Cardiac muscle cell (in vitro differentiated cells and primary cell): ENCODE data around the gene RPS6KA1. TPM values are rescaled to one million over a fixed set of nuclear protein-coding genes. Genes with fewer than 3 reads are reported as not detected.

Experiments used
- DNase-seq, 2 donors: peaks; one replicate each; pipeline versions ENCODE4 v3.0.0 to v3.0.0-alpha.2; 2010 to 2017; ENCODE audit warnings: low read depth in 1 of 2, low spot score in 1 of 2
- H3K27ac ChIP-seq: fragments of 200-600 bp; sonication (generic); 2 replicates; pipeline ENCODE4 v1.5.1; 2016
- H3K27me3 ChIP-seq: fragments of 200-600 bp; sonication (generic); 2 replicates; pipeline ENCODE4 v1.6.0; 2016; ENCODE audit warnings: control low read depth
- H3K36me3 ChIP-seq: fragments of 200-600 bp; sonication (generic); 2 replicates; pipeline ENCODE4 v1.5.1; 2016; ENCODE audit warnings: control low read depth
- H3K4me1 ChIP-seq: fragments of 200-600 bp; sonication (generic); 2 replicates; pipeline ENCODE4 v1.8.1; 2017; ENCODE audit warnings: low read depth, mild to moderate bottlenecking, mixed run types
- H3K4me3 ChIP-seq: fragments of 200-600 bp; sonication (generic); 2 replicates; pipeline ENCODE4 v1.5.1; 2016; ENCODE audit warnings: mild to moderate bottlenecking
- H3K9me3 ChIP-seq: fragments of 200-600 bp; sonication (generic); 2 replicates; pipeline ENCODE4 v1.5.1; 2017; ENCODE audit warnings: low read depth, mild to moderate bottlenecking, control low read depth
- polyA plus RNA-seq: library from polyadenylated mRNA; unstranded; fragments of >200 nt; fragmentation: Nextera tagmentation; extraction: Ambion mirVana; gene quantifications from 2 replicates; pipeline ENCODE4 v1.2.1, GENCODE V29; 2016
- total RNA-seq: library from RNA; depleted of rRNA; stranded (reverse); fragments of >200 nt; gene quantifications from 2 replicates; pipeline ENCODE4 v1.2.3, GENCODE V29; 2016
- TF ChIP-seq, protein P1 (sequence below): IDR thresholded peaks from 2 replicates; pipeline ENCODE4 v1.5.1; 2012; ENCODE audit warnings: low read depth, mild to moderate bottlenecking, low read length

Gene RPS6KA1
- total and polyA plus RNA-seq, 2 experiments from 2014 or later, result 22.6 to 46.2 TPM

DNA sequence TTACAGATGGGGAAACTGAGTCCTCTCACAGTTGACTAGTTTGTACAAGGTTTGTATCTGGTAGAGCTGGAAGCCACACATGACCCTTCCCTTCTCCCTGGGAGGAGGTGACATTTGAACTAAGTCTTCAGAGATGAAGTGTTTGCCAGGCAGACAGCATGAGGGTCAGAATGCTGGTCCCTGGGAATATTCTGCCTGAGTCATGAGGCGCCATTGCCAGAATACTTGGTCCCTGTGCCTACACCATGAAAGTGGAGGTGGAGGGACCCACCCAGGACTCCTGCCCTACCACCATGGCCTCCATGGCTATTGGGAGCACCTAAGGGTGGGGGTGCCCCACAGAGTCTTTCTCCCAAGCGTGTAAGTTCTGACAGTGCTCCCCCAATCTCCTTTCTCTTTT lies 7.0 kb downstream of the RPS6KA1 start:
- H3K36me3 ChIP-seq, result no peaks in the 10 kb centered on the region
- no peaks in the 10 kb centered on the region for H3K27me3 ChIP-seq
- TF ChIP-seq, protein P1, sequence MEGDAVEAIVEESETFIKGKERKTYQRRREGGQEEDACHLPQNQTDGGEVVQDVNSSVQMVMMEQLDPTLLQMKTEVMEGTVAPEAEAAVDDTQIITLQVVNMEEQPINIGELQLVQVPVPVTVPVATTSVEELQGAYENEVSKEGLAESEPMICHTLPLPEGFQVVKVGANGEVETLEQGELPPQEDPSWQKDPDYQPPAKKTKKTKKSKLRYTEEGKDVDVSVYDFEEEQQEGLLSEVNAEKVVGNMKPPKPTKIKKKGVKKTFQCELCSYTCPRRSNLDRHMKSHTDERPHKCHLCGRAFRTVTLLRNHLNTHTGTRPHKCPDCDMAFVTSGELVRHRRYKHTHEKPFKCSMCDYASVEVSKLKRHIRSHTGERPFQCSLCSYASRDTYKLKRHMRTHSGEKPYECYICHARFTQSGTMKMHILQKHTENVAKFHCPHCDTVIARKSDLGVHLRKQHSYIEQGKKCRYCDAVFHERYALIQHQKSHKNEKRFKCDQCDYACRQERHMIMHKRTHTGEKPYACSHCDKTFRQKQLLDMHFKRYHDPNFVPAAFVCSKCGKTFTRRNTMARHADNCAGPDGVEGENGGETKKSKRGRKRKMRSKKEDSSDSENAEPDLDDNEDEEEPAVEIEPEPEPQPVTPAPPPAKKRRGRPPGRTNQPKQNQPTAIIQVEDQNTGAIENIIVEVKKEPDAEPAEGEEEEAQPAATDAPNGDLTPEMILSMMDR, result no peak
- H3K4me1 ChIP-seq, result peaks cover 7% of the 10 kb centered on the region
- no peak overlapping the region for H3K4me3 ChIP-seq
- DNase-seq, result no peak
- H3K9me3 ChIP-seq, result no peaks in the 10 kb centered on the region
- H3K27ac ChIP-seq, result no peak overlapping the region

- no peaks in the 10 kb centered on the region for H3K9me3 ChIP-seq
- DNase-seq, result peak in 1 of 2 donors; percentile 59
- no peak overlapping the region for H3K4me3 ChIP-seq
- H3K36me3 ChIP-seq, result no peaks in the 10 kb centered on the region
- no peaks in the 10 kb centered on the region for H3K27me3 ChIP-seq
- peaks cover 17% of the 10 kb centered on the region for H3K4me1 ChIP-seq
- TF ChIP-seq, protein P1, result peak; percentile 54
- no peak overlapping the region for H3K27ac ChIP-seq
Measured at GRCh38 chr1:26537951-26538352, 8.4 kb downstream of the RPS6KA1 start.

- DNase-seq, result peak; percentile 42 to 64
- Histone ChIP-seq H3K36me3 (no peaks in the 10 kb centered on the region), H3K27ac (no peak overlapping the region), H3K4me1 (peaks cover 18% of the 10 kb centered on the region), H3K4me3 (no peak overlapping the region), H3K9me3 (no peaks in the 10 kb centered on the region), H3K27me3 (no peaks in the 10 kb centered on the region)
- TF ChIP-seq, protein P1, result peak; percentile 62
Measured at GRCh38 chr1:26538480-26539412, 9.2 kb downstream of the RPS6KA1 start.

DNA sequence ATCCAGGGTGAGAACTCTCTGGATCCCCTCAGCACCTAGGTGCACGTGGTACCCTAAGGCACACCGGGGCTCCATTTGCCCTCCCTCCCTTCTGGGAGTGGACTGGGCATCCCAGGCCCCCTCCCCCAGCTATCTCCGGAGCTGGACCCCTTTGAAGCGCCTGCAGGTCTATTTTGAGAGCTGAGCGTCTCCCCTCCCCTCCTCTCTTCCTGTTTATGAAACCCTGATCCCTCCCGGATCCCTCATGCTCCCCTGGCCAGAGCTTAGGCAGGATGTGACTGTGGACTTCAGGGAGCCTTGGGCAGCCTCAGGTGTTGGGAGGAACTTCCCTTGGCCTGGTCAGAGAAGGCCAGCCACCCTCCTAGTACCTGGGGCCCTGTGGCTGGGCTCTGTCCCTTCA lies 10.2 kb downstream of the RPS6KA1 start:
- Histone ChIP-seq H3K36me3 (no peaks in the 10 kb centered on the region), H3K9me3 (no peaks in the 10 kb centered on the region), H3K4me3 (no peak overlapping the region), H3K4me1 (peaks cover 18% of the 10 kb centered on the region), H3K27ac (peak overlapping the region; percentile 58), H3K27me3 (no peaks in the 10 kb centered on the region)
- TF ChIP-seq, protein P1, result no peak
- DNase-seq, result no peak

DNA sequence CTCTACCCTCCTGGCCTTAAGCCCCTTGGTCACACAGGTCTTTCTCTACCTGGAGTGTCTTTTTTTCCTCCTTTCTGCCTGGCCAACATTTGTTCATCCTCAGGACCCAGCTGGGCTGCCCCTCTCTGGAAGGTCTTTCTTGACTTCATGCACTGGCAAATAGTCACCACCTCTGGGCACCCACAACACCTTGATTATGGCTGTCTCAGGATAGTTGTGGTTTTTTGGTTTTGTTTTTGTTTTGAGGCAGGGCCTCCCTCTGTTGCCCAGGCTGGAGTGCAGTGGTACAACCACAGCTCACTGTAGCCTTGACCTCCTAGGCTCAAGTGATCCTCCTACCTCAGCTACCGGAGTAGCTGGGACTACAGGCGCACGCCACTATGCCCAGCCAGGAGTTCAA lies 10.8 kb downstream of the RPS6KA1 start:
- Histone ChIP-seq H3K4me3 (no peak overlapping the region), H3K4me1 (peaks cover 18% of the 10 kb centered on the region), H3K9me3 (no peaks in the 10 kb centered on the region), H3K27ac (peak overlapping the region; percentile 58), H3K27me3 (no peaks in the 10 kb centered on the region), H3K36me3 (no peaks in the 10 kb centered on the region)
- TF ChIP-seq, protein P1, result no peak
- no peak for DNase-seq
